H9 (cell line): ENCODE data around the gene PLEKHG7. TPM values are rescaled to one million over a fixed set of nuclear protein-coding genes. Genes with fewer than 3 reads are reported as not detected.

Experiments used
- DNase-seq: peaks from one replicate; pipeline ENCODE4 v3.0.0-alpha.2; 2017
- H2AFZ ChIP-seq: one replicate; pipeline ENCODE4 v1.6.1; 2013; ENCODE audit warnings: mild to moderate bottlenecking, low read length, control low read depth, moderate library complexity
- H2AK5ac ChIP-seq: 2 replicates; pipeline ENCODE4 v1.6.1; 2013; ENCODE audit warnings: low read length, control low read depth, mixed read lengths; ENCODE audit not compliant: insufficient read length
- H2BK120ac ChIP-seq: one replicate; pipeline ENCODE4 v1.6.1; 2013; ENCODE audit warnings: low read depth, mild to moderate bottlenecking, low read length, control low read depth, inconsistent platforms; ENCODE audit not compliant: poor library complexity, severe bottlenecking
- H2BK12ac ChIP-seq: 2 replicates; pipeline ENCODE4 v1.6.1; 2013; ENCODE audit warnings: low read length, control low read depth, mixed read lengths, low read depth; ENCODE audit not compliant: insufficient read length
- H2BK15ac ChIP-seq: 2 replicates; pipeline ENCODE4 v1.6.1; 2013; ENCODE audit warnings: low read depth, low read length, control low read depth
- H2BK20ac ChIP-seq: one replicate; pipeline ENCODE4 v1.6.1; 2013; ENCODE audit warnings: low read depth, mild to moderate bottlenecking, low read length, control low read depth, inconsistent platforms; ENCODE audit not compliant: poor library complexity, severe bottlenecking
- H2BK5ac ChIP-seq: 2 replicates; pipeline ENCODE4 v1.6.1; 2013; ENCODE audit warnings: low read length, control low read depth, mixed read lengths; ENCODE audit not compliant: insufficient read length
- H3K14ac ChIP-seq: 2 replicates; pipeline ENCODE4 v1.6.1; 2013; ENCODE audit warnings: low read length, control low read depth; ENCODE audit not compliant: insufficient read depth
- H3K18ac ChIP-seq: 2 replicates; pipeline ENCODE4 v1.6.1; 2013; ENCODE audit warnings: low read depth, mild to moderate bottlenecking, mixed read lengths, low read length, control low read depth; ENCODE audit not compliant: insufficient read length
- H3K23ac ChIP-seq: 2 replicates; pipeline ENCODE4 v1.6.1; 2013; ENCODE audit warnings: low read length, control low read depth, mixed read lengths, low read depth; ENCODE audit not compliant: insufficient read length
- H3K23me2 ChIP-seq: 2 replicates; pipeline ENCODE4 v1.6.1; 2013; ENCODE audit warnings: low read depth, mild to moderate bottlenecking, mixed read lengths, low read length, control low read depth; ENCODE audit not compliant: insufficient read length, poor library complexity, severe bottlenecking
- H3K27ac ChIP-seq: 2 replicates; pipeline ENCODE4 v1.5.1; 2013; ENCODE audit warnings: low read length, control low read depth, mixed read lengths, low read depth; ENCODE audit not compliant: insufficient read length
- H3K27me3 ChIP-seq: 2 replicates; pipeline ENCODE4 v1.6.1; 2013; ENCODE audit warnings: low read length, control low read depth, inconsistent platforms; ENCODE audit not compliant: insufficient read depth
- H3K4ac ChIP-seq: 2 replicates; pipeline ENCODE4 v1.6.1; 2013; ENCODE audit warnings: low read depth, mild to moderate bottlenecking, control low read depth, inconsistent platforms, low read length, moderate library complexity
- H3K4me1 ChIP-seq: 2 replicates; pipeline ENCODE4 v1.6.1; 2013; ENCODE audit warnings: low read length, control low read depth, inconsistent platforms; ENCODE audit not compliant: insufficient read depth
- H3K4me2 ChIP-seq: 2 replicates; pipeline ENCODE4 v1.6.1; 2013; ENCODE audit warnings: low read length, control low read depth, mixed read lengths; ENCODE audit not compliant: insufficient read length, insufficient read depth
- H3K56ac ChIP-seq: 2 replicates; pipeline ENCODE4 v1.6.1; 2013; ENCODE audit warnings: low read depth, mild to moderate bottlenecking, mixed read lengths, low read length, control low read depth; ENCODE audit not compliant: insufficient read length
- H3K79me1 ChIP-seq: 2 replicates; pipeline ENCODE4 v1.6.1; 2013; ENCODE audit warnings: low read depth, mild to moderate bottlenecking, moderate library complexity, low read length, control low read depth, inconsistent platforms; ENCODE audit not compliant: insufficient read depth, poor library complexity, severe bottlenecking
- H3K79me2 ChIP-seq: 2 replicates; pipeline ENCODE4 v1.6.1; 2013; ENCODE audit warnings: low read length, control low read depth, inconsistent platforms; ENCODE audit not compliant: insufficient read depth
- H3K9ac ChIP-seq: 2 replicates; pipeline ENCODE4 v1.6.1; 2013; ENCODE audit warnings: low read length, control low read depth, mixed read lengths; ENCODE audit not compliant: insufficient read length; ENCODE audit errors: extremely low read depth
- H3K9me3 ChIP-seq: one replicate; pipeline ENCODE4 v1.6.1; 2013; ENCODE audit warnings: low read depth, low read length, inconsistent platforms; ENCODE audit not compliant: control insufficient read depth
- H3T11ph ChIP-seq: one replicate; pipeline ENCODE4 v1.6.1; 2013; ENCODE audit warnings: mild to moderate bottlenecking, low read length, control low read depth, inconsistent platforms
- H4K20me1 ChIP-seq: one replicate; pipeline ENCODE4 v1.6.1; 2013; ENCODE audit not compliant: control insufficient read depth, insufficient read length, insufficient read depth
- H4K5ac ChIP-seq: 2 replicates; pipeline ENCODE4 v1.6.1; 2013; ENCODE audit warnings: low read depth, mild to moderate bottlenecking, mixed read lengths, low read length, control low read depth; ENCODE audit not compliant: insufficient read length
- H4K8ac ChIP-seq: replicated peaks from 2 replicates; pipeline ENCODE4 v1.6.1; 2013; ENCODE audit warnings: low read length, control low read depth, mixed read lengths, low read depth; ENCODE audit not compliant: insufficient read length
- H4K91ac ChIP-seq: 2 replicates; pipeline ENCODE4 v1.6.1; 2013; ENCODE audit warnings: low read depth, mild to moderate bottlenecking, moderate library complexity, mixed read lengths, low read length, control low read depth; ENCODE audit not compliant: insufficient read length
- H3K27ac Mint-ChIP-seq, 3 experiments: 2 replicates in 2 of 3; 3 replicates in 1 of 3; pipeline ENCODE4 v1.8.0; 2020 to 2021; ENCODE audit warnings: mixed read lengths in 3 of 3, mild to moderate bottlenecking in 1 of 3, moderate library complexity in 1 of 3
- H3K27me3 Mint-ChIP-seq: 2 replicates; pipeline ENCODE4 v1.8.0; 2021; ENCODE audit warnings: low read depth, mild to moderate bottlenecking, moderate library complexity, mixed read lengths
- H3K36me3 Mint-ChIP-seq, 3 experiments: 2 replicates in 2 of 3; 3 replicates in 1 of 3; pipeline ENCODE4 v1.8.0; 2020 to 2021; ENCODE audit warnings: low read depth in 3 of 3, mixed read lengths in 3 of 3; ENCODE audit not compliant: insufficient read depth in 1 of 3
- H3K4me1 Mint-ChIP-seq, 2 experiments: 2 replicates each; pipeline ENCODE4 v1.8.0; 2020; ENCODE audit warnings: mixed read lengths in 2 of 2
- H3K4me3 Mint-ChIP-seq, 2 experiments: 2 replicates in 1 of 2; 3 replicates in 1 of 2; pipeline ENCODE4 v1.8.0; 2020 to 2021; ENCODE audit warnings: mild to moderate bottlenecking in 2 of 2, mixed read lengths in 2 of 2, moderate library complexity in 1 of 2
- H3K9me3 Mint-ChIP-seq, 2 experiments: 2 replicates in 1 of 2; 3 replicates in 1 of 2; pipeline ENCODE4 v1.8.0; 2020; ENCODE audit warnings: mild to moderate bottlenecking in 2 of 2, mixed read lengths in 2 of 2, moderate library complexity in 1 of 2
- CTCF ChIP-seq: fragments of 200-600 bp; sonication (generic); conservative IDR thresholded peaks from 3 replicates; pipeline ENCODE4 v1.8.0; 2021; ENCODE audit warnings: antibody characterized with exemption, mild to moderate bottlenecking
- WGBS: extraction: QIAGEN DNeasy Blood & Tissue Kit; methylation state at CpG from one replicate; pipeline ENCODE4 v1.1.7; 2013; ENCODE audit warnings: missing lambda C conversion rate, low lambda C conversion rate, mixed read lengths; ENCODE audit not compliant: insufficient read length; ENCODE audit errors: extremely low coverage; 5-methylcytosine and 5-hydroxymethylcytosine counted together
- total RNA-seq: library from RNA; stranded (reverse); gene quantifications from 2 replicates; pipeline ENCODE4 v1.2.1, GENCODE V29; 2021

The PLEKHG7 gene
- total RNA-seq, 1 experiment from 2014 or later, result not detected

- H3K27ac Mint-ChIP-seq, result no peak overlapping the region
- H2BK20ac ChIP-seq, result no peak overlapping the region
- TF ChIP-seq CTCF, result no peak
- H3K18ac ChIP-seq, result no peak overlapping the region
- H3K36me3 Mint-ChIP-seq, result no peaks in the 10 kb centered on the region
- H4K20me1 ChIP-seq, result no peaks in the 10 kb centered on the region
- H3K4ac ChIP-seq, result no peak overlapping the region
- no peak overlapping the region for H3T11ph ChIP-seq
- no peak overlapping the region for H4K5ac ChIP-seq
- no peak overlapping the region for H3K23ac ChIP-seq
- H3K27ac ChIP-seq, result no peak overlapping the region
- no peak for DNase-seq
- H2AFZ ChIP-seq, result no peak overlapping the region
- WGBS, result no CpG with 5 or more reads among the region's 4 CpGs
- peaks cover 9 to 17% of the 10 kb centered on the region in 2 experiments for H3K4me1 Mint-ChIP-seq
- no peak overlapping the region for H3K4me2 ChIP-seq
- H2AK5ac ChIP-seq, result no peak overlapping the region
- no peak overlapping the region for H2BK5ac ChIP-seq
- H2BK120ac ChIP-seq, result no peak overlapping the region
- H2BK15ac ChIP-seq, result no peak overlapping the region
- H3K79me1 ChIP-seq, result no peaks in the 10 kb centered on the region
- H3K4me1 ChIP-seq, result no peaks in the 10 kb centered on the region
- no peak overlapping the region for H3K56ac ChIP-seq
- no peaks in the 10 kb centered on the region for H3K9me3 ChIP-seq
- no peak overlapping the region for H4K91ac ChIP-seq
- no peak overlapping the region for H2BK12ac ChIP-seq
- no peaks in the 10 kb centered on the region for H3K79me2 ChIP-seq
- no peak overlapping the region for H3K9ac ChIP-seq
- no peaks in the 10 kb centered on the region for H3K27me3 Mint-ChIP-seq
- H4K8ac ChIP-seq, result no peak overlapping the region
- H3K4me3 Mint-ChIP-seq, result no peak overlapping the region
- H3K14ac ChIP-seq, result no peak overlapping the region
- H3K9me3 Mint-ChIP-seq, result no peaks in the 10 kb centered on the region
- H3K27me3 ChIP-seq, result no peaks in the 10 kb centered on the region
- H3K23me2 ChIP-seq, result no peaks in the 10 kb centered on the region
Observed at GRCh38 chr12:92769124-92769901, 66.5 kb downstream of the PLEKHG7 start.
